ENCODE data around the gene EPHA8.

The EPHA8 gene

DNA sequence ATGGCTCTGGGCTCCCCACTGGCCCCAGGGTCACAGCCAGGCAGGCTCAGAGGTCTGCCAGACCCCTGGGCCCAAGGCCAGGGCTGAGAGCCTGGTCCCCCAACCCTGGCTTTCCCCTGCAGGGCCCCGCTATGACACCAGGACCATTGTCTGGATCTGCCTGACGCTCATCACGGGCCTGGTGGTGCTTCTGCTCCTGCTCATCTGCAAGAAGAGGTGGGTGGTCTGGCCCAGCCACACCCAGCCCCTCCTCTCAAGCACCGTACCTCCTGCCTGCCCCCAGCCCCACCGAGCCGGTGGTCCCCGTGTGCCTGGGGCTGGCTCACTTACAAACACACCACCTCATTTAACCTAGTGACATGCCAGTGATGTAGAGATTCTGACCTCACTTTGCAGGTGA lies 31.8 kb downstream of the EPHA8 start:
- DNase-seq = no peak

DNA sequence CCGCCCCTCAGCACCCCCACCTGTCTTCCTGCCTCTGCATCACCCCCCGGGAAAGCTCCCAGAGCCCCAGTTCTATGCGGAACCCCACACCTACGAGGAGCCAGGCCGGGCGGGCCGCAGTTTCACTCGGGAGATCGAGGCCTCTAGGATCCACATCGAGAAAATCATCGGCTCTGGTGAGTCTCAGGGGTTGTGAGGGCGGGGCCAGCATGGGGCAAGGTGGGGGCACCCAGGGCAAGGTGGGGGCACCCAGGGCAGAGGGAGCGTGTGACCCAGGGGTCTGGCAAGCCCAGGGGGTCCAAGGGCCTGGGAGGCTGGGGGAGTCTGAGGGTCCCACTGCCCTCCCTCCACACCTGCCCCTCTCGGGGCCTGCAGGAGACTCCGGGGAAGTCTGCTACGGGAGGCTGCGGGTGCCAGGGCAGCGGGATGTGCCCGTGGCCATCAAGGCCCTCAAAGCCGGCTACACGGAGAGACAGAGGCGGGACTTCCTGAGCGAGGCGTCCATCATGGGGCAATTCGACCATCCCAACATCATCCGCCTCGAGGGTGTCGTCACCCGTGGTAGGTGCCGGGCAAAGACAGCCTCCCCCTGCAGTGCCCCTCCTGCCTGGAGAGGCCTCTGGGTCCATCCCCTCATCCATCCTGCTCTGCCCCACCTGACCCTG lies 34.1 kb downstream of the EPHA8 start:
- DNase-seq = no peak

DNA sequence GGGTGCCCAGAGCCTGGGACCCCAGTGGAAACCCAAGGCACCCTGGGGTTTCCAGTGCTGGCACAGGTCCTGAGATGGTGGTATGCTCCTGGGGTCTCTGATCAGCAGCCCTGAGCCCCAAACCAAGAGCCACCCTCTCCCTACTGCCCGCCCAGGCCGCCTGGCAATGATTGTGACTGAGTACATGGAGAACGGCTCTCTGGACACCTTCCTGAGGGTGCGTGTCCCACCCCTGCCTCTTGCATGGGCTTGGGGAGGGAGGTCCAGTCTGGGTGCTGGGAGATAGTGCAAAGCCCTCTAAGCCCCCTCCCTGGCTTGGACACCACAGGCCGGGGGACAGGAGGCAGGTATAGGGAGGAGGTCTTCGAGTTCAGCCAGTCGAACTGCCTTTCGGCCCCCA lies 34.7 kb downstream of the EPHA8 start:
- no peak for DNase-seq

DNA sequence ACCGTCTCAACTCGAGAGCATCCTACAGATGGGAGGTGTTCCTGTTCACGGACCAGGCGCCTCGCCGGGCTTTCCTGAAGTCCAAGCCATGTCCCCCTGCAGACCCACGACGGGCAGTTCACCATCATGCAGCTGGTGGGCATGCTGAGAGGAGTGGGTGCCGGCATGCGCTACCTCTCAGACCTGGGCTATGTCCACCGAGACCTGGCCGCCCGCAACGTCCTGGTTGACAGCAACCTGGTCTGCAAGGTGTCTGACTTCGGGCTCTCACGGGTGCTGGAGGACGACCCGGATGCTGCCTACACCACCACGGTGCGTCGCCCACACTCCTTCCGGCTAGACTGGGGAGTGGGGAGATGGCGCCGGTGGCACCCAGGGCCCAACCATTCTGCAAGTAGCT lies 35.4 kb downstream of the EPHA8 start:
- no peak for DNase-seq

- no peak for DNase-seq
Observed at GRCh38 chr1:22600071-22600816, 37.0 kb downstream of the EPHA8 start.

DNA sequence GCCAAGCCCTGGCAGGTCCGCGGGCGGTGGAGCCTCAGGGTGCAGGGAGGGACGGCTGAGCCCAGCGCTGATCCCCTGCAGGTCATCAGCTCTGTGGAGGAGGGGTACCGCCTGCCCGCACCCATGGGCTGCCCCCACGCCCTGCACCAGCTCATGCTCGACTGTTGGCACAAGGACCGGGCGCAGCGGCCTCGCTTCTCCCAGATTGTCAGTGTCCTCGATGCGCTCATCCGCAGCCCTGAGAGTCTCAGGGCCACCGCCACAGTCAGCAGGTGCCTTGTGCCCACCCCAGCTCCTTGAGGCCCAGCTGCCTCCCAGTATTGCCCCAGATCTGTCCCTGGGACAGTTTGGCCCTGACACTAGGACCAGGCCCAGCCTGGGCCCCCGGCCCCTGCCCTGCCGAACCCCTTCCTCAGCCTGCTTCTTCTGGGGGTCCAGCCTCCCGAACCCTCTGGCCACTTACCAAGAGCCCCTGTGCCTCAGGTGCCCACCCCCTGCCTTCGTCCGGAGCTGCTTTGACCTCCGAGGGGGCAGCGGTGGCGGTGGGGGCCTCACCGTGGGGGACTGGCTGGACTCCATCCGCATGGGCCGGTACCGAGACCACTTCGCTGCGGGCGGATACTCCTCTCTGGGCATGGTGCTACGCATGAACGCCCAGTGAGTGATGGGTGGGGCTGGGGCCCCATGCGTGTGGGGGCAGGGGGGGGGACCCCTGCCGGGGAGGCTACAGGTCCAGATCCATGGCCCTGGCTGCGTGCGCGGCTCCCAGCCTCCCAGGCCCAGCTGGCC lies 37.7 kb downstream of the EPHA8 start:
- no peak for DNase-seq

DNA sequence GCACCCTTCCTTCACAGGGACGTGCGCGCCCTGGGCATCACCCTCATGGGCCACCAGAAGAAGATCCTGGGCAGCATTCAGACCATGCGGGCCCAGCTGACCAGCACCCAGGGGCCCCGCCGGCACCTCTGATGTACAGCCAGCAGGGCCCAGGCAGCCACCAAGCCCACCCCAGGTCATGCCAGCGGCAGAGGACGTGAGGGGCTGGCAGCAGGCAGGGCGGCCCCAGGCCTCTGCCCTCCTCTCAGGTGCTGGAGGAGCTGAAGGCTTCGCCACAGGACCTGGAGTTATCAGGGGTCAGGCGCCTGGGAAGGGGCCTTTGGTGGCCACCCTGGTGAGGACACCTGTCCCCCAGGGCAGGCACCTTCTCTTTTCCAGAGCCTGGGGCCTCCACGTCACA lies 38.3 kb downstream of the EPHA8 start:
- no peak for DNase-seq

DNA sequence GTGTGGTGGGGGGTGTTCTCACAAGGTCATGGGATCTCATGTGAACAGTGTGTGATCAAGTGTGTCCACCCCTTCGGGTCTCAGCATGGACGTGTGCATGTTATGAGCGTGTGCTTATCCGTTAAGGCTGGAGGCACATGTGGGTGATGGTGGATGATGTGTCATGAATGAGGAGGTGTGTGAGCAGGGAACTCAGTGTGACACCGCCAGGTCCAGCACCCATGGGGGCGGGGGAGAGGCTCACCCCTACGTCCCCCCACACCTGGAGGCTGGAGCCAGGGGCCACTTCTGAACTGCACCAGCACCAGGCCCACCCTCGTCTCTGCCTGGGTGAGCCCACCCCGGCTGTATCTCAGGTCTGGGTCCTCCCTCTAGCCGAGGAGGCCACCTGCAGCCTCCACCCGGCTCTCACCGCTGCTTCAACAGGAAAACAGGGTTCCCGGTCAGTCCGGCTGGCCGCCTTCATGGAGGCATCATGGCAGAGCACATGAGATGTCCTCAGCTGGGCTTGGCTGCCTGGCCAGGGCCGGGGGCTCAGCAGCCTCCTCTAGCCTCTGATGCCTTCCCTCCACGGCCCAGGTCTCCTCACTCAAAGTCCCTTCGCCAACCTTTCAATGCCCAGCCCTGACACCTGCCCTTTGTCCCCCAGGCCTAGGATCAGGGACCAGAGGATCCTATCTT lies 38.9 kb downstream of the EPHA8 start:
- no peak for DNase-seq

DNA sequence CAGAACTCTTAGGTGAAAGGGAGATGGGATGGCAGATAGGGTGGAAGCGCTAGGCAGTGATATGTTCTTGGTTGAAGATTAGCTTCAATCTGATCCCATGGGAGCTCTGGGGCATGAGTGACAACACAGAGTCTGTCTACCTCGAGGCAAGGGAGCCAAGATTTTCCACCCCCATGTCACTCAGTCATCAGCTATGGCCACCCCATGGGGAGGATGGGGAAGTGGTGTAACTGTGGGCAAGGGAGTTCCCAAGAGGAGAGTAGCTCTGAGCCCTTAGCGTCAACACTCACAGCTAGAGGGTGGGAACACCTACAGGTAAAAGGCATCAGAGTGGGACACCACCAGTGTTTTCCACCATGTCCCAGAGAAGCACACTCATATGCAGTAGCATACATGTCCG lies 42.9 kb downstream of the EPHA8 start:
- no peak for DNase-seq

GRCh38 chr1:22607154-22607553 lies 43.9 kb downstream of the EPHA8 start:
- no peak for DNase-seq

DNA sequence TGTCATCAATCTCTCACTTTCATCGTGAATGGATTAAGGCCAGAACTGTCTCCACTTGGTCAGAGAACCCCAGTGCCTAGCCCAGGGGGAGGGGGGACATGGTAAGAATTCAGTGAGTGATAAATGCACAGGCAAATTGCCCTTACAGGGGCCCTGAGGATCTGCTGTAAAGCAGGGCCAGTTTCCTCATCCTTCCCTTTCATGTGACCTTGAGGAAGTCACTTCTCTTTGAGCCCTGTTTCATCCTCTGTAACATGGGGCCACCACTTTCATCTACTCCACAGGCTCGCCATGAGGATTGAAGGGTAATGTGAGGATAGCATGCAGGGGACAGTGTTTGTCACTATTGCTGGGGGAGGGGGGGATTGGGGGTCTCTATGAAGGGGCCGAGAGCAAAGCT lies 45.1 kb downstream of the EPHA8 start:
- DNase-seq = no peak

DNA sequence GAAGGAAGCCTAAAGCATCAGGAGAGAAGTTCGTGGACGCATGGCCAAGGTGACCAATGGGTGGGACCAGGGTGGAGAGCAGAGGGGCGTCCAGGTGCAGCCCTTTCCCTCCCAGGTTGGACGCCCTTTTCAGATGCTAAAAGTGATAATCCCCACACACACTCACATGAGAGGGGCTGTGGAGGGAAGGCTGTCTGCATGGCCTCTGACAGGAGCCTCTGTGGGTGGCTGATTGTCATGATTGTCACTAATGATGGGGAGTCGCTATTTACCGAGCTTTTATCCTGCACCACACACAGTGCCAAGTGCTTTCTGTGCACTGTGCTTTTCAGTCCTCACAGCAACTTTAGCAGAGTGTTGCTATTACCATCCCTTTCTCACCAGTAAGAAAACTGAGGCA lies 46.0 kb downstream of the EPHA8 start:
- DNase-seq = peak; percentile 33

- DNase-seq = no peak
Observed at GRCh38 chr1:22611530-22611947, 48.2 kb downstream of the EPHA8 start.

GRCh38 chr1:22612671-22613571 lies 49.6 kb downstream of the EPHA8 start:
- DNase-seq = peak; percentile 6

DNA sequence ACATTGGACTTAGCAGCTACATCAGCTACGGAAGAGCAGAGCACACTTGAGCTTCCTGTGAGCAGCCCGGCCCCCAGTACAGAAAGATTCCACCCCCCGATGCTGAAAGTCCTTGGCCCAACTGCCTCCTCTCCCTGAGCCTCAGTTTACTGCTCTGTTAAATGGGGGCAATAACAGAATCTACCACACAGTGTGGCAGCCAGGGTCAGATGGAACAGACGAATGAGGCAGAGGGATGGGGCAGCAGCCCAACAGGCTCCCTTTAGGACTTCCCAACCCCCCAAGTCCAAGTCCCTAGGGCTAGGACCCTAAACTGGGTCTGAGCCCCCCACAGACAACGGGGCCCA lies 50.3 kb downstream of the EPHA8 start:
- no peak for DNase-seq

GRCh38 chr1:22613951-22614350 lies 50.7 kb downstream of the EPHA8 start:
- no peak for DNase-seq

DNA sequence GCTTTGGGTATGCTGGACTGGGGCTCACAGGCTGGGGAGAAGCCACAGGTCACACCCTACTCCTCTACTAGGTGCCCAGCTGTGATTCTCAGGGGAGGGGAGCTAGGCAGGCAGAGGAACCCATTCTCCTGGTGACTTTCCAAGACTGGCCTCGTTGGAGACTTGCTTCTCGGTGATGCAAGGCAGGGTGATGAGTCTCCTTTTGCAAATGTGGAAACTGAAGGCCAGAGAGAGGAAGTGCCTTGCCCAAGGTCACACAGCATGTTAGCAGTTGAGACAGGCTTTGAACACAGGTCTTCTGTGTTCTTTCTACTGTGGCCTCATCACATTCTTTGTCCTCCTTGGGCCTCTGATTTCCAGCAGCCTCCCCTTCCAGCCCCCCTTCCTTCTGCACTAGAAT lies 52.6 kb downstream of the EPHA8 start:
- no peak for DNase-seq

DNA sequence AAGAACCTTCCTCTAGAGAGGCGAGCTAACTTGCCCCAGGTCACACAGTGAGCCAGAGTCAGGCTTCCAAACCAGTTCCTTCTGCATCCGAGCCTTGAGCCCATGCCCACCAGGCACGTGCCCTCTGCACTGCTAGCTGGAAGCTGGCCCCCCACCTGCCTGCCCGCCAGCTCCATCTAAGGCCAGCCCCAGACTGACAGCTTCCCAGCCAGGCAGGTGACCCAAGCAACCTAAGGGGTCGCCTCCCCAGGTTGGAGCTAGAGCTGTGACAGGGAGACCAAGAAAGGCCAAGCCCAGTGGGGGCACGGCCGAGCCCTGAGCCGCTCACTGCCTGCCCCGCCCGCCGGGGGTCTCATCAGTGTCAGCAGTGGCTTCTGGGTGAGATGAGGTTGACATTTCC lies 53.3 kb downstream of the EPHA8 start:
- DNase-seq = no peak

DNA sequence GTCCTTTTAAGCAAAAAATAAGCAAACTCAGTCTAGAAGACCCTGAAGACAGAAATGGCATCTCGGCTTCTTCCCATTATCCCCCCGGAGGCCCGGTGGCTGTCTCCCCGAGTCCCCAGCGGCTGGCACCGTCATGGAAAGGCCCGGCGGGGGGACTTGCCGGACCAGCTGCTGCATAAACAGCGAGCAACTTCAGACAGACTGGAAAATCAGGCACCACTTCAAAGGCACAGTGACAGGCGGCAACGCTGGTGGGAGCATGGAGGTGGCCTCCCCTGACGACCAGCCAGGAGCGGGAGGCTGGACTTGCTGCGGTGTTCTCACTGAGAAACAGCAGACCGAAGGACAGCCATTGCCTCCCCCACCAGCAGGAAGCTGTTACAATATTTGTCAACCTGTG lies 54.8 kb downstream of the EPHA8 start:
- DNase-seq = no peak

DNA sequence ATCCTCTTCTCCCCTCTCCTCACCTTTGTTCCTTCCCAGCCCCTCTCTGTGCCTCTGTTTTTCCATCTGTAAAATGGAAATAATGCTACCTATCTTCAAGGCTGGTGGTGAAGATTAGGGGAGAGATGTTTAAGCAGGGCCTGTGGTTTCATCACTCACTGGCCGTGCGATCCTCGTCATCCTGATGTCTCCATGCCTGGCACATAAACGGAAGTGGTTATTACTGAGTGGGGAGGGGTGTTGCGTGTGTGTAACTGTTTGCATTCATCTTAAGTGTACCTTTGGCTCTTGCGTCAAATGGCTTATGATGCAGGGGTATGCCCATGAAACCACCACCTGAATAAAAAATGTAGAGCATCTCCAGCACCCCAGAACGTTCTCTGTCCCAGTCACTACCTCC lies 56.0 kb downstream of the EPHA8 start:
- DNase-seq = no peak

- no peak for DNase-seq
Observed at GRCh38 chr1:22619798-22620197, 56.5 kb downstream of the EPHA8 start.

- DNase-seq = no peak
Observed at GRCh38 chr1:22621761-22622160, 58.5 kb downstream of the EPHA8 start.
